Eye (tissue), 1 donor: Measurements from ENCODE around the gene MS4A15.
"Not testable (repeated sequence)": the region's sequence is repeated elsewhere in the genome, so short reads cannot be mapped to it uniquely, and the experiment has no call there.

ENCODE experiments used
- DNase-seq: peaks from one replicate; pipeline ENCODE4 v3.0.0-alpha.2; 2015

Gene MS4A15, protein sequence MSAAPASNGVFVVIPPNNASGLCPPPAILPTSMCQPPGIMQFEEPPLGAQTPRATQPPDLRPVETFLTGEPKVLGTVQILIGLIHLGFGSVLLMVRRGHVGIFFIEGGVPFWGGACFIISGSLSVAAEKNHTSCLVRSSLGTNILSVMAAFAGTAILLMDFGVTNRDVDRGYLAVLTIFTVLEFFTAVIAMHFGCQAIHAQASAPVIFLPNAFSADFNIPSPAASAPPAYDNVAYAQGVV

DNA sequence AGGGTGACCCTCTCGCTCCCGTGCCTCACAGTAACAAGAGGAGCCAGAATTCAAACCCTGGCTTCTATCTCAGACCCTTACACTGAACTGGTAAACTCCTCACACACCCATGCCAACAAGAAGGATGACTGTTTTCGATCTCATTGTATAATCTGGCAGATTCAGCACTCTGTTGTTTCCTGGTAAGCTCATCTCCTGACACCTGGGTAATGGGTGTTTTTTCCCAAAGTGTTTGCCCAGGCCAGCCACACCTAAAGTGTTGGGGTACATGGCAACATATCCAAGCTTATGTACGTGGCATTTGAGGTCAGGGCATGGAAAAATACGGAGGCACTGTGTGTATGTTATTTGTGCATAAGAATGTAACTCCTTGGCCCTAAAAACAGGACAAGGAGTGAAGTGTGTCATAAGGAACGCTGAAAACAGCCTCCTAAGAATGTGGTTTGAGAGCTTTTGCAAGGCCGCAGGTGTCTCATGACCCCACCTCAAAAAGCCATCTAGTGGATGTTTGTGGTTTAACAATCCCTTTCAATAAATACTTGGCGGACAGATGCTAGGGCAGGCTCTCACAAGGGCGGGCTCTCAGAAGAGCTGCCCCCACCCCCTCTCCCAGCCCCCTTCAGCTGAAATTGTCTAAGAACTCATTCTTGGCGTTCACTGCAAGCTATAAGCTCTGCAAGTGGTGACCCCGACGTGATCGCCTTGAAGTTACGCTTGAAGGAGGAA is at the start of gene MS4A15:
MS4A15 (plus strand) TSS at position 561 of the 726 bp plus-strand sequence. CDS start 6,867 bp downstream, outside the sequence.
- DNase-seq = no peak

DNA sequence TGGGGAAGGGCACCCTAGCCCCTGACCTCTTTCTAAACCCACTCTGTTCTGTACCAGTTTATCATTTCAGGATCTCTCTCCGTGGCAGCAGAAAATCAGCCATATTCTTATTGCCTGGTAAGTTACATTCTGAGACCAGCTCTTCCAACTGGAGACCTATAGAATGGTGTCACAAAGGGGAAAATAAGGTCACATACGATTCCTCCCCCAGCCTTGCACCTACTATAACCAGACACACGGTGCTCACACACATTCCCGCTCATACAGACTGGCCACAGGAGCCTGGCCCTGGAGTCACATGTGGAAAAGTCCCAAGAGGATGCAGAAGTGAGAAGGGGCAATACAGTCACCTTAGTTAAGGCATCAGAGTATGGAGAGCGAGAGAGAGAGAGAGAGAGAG is 49.7 kb upstream of the MS4A15 start:
- no peak for DNase-seq

DNA sequence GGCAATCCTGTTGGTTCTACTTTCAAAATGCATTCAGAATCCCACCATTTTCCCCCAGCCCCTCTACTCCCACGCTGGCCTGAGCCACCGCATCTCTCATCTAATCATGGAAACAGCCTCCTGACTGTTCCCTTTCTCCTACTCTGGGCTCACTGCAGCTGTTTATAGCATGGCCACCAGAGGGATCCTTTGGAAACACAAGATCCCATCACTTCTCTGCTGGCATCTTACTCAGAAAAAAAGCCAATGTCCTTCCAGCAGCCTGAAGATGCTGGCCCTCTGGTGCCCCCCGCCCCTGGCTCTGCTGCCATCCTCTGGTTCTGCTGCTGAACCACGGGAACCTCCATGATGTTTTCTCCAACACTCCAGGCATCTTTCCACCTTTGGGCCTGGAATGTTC is 46.2 kb upstream of the MS4A15 start:
- DNase-seq = no peak

DNA sequence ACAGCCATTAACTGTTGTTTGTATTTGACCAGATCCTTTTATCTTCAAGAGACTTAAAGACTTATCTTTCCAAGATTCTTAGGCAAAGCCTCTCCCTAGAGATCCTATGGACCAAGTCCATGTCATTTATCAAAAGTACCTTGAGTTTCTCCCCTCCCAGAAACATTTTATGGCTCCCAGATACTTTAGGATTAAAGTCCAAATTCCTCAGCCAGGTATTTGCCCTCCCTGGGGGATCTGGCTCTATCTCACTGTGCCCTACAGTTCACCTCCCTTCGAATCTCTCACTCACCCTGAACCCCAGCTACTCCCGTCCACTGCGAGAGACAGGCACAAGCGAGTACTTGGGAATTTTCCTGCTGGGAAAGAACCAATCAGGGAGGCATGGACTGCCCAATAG is 45.4 kb upstream of the MS4A15 start:
- no peak for DNase-seq

DNA sequence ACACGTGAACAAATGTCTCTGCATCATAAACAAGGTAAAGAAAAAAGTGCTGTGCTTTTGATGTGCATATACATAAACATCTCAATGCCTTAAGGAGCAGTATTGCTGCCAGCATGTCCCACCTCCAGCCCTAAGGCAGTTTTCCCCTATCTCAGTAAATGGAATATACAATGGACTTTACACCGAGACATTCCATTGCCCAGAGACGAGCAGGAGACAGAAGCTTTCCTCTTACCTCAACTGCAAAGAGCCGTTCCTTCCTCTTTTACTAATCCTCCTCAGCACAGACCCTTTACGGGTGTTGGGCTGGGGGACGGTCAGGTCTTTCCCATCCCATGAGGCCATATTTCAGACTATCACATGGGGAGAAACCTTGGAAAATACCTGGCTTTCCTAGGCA is 43.2 kb upstream of the MS4A15 start:
- not testable (repeated sequence) for DNase-seq

DNA sequence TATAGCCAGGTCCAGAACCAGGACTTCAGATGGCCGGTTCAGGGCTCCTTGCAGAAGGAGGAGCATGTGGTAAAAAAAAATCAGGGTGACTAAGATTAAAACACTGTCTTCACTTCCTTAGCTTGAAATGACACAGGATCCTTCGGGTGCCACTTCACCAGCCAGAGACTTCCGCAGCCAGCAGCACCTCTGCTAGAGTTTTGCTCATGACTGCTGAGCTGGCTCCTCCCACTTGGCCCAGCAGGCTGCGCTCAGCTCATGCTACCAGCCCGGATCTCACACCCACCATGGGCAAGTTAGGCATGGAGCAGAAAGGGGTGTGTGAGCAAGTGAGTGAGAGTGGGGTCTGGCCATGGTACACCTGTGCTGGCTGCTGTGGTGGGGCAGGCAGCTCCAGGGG is 38.7 kb upstream of the MS4A15 start:
- no peak for DNase-seq

DNA sequence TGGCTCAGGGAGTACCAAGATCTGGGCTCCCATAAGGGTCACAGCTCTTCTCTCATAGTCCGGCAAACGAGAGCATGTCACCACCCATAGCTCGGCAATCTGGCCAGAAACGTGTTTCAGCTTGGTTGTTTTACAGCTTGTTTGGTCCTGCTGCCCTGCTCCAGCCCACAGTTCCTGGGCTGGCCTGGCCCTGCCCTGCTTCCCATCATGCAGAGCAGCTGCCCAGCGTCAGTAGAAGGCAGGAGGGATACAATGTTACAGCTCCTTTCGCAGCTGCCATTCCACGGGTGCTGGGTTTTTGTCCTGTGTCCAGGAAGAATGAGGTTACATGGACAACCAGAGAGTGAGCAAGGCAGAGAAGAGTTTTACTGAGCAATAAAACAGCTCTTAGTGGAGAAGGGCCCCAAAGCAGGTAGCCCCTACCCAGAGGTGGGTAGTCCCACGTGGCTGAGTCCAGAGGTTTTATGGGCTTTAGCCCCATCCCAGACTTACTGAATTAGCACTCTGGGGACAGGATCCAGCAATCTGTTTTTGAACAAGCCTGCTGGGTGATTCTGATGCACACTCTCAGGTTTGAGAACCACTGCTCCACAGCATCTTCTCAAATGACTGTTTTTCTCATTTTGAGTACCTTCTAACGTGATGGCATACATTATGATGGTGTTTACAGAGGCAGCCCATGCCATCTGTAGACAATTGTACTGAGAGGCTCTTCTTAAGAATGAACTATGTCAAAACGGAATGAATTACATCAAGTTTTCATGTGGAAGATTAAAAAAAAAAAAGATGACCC is 37.9 kb upstream of the MS4A15 start:
- DNase-seq = no peak

DNA sequence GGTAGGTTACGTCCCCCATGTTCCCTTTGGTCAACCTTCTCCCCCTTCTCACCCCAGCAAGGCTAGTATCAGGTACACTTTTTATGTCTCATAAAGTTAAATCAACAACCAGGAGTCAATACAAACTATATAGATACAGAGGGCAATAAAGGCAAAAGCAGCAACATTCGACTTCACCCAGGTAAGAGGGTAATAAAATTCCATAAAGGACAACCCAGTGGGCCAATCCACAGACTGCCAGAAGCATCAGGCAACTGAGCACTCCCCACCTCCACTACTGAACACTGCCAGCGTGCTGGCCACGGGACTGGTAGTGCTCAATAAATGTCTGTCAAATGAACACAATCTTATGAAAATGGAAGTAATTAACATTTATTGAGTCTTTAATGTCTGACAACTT is 37.3 kb upstream of the MS4A15 start:
- no peak for DNase-seq

DNA sequence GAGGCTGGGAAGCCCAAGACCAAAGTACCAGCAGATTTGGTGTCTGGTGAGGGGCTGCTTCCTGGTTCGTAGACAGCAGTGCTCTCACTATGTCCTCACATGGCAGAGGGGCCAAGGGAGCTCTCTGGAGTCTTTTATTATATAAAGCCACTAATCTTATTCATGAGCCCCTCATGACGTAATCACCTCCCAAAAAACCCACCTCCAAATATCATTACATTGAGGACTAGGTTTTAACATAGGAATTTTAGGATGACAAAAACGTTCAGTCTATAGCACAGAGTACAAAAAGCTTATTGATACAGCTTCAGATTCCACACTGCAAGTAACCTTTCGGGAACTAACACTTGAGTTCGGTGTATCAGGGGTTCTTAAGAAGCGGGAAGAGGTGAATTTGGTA is 36.2 kb upstream of the MS4A15 start:
- DNase-seq = no peak

DNA sequence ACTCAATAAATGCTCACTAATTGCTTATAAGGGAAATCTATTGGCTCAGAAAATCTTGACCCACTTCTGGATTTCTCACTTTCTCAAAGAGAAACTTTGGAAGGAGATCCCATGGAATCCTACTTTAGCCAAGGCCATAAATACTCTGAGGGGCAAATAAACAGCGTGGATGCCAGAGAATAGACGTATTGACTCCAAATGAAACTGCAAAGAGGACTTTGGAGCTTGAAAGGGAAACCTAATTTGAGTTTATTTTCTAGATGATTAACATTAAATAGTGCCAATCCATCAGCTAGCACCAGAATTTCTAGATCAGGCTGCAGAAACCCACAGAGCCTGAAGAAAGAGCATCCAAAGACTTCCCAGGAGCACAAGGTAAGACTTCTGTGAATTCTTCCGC is 32.2 kb upstream of the MS4A15 start, which contains the start of gene MS4A18:
MS4A18 (plus strand) TSS at position 301 of the 400 bp plus-strand sequence.
- DNase-seq = no peak

DNA sequence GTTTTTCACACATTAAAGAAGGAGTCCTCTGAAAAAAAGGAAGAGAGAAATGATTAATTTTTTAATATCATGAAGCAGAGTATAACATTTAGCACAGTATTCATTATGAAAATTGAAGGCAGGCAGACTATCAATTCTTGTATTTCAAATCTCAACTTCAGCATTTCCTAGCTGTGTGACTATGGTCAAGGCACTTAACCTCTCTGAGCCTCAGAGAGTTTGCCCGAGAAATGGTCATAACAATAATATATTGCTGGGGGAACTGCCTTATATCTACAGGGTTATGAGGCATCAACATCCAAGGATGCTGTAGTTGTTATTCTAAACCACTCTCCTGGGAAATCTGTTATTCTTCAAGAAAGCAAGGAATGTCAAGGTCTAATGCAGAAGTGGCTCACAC is 31.1 kb upstream of the MS4A15 start:
- no peak for DNase-seq

DNA sequence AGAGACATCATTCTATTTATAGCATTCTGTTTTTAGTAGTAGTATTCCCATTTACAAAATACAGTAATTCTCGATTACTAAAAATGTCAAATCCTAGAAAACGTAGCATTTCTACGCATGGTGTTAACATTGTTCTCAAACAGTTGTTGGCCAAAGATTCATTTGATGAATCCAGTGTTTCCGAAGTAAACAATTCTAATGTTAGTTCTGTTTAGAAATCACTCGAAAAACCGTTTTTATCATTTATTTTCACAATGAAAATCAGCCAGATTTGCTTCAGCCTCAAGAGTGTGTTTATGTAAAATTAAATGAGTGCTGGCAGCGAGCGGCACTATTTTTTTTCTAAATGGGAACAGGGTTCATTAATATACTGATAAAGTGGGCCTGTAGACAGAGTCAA is 25.1 kb upstream of the MS4A15 start:
- DNase-seq = no peak

DNA sequence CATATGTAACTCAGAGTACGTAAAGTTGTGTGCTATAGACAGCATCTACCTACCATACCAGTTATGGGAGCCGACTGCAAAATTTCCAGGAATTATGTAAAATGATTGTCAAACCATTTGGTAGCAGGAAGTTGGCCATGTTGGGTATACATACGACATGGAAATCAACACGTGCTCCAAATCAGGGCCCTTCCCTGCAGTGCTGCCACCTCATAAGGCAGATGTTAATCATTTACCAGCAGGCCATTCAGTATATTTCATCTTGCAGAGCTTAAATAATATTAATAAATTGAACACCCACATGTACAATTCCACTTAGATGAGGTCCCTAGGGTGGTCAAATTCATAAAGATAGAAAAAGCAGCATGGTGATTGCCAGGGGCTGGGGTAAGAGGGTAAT is 22.4 kb upstream of the MS4A15 start:
- DNase-seq = no peak

DNA sequence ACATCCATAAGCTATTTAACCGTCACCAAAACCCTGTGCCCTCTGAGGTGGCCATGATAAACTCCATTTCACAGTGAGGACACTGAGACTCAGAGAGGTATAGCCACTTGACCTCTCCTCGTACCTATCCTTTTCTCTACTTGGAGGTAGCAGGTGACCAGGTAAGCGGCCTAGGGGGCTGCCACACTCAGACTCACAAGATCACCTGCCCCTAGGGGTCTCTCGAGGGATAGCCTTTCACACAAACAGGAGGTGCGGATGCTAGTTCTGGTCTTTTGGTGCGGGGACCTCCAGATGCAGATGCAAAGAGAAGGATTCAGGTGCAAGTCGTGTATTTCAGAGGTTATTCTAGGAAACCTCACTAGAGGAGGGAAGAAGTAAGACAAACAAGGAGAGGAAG is 17.6 kb upstream of the MS4A15 start:
- DNase-seq = no peak

DNA sequence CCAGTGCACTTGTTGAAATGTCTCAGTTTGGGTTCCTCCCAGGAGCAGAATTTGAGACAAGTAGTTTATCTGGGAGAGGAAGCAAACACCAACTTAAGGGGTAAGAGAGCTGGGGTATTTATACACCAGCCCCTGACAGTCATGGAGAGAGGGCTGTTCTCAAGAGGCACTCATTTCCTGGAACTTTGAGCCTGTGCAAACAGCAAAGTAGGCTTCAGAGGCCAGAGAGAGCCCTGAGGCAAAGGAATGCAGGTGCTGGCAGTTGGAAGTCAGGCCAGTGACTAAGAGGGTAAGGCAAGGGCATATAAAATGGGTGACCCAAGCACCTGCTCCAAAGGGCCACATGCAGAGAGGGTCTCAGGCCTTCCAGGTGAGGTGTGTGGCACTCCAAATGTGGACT is 16.1 kb upstream of the MS4A15 start:
- no peak for DNase-seq

DNA sequence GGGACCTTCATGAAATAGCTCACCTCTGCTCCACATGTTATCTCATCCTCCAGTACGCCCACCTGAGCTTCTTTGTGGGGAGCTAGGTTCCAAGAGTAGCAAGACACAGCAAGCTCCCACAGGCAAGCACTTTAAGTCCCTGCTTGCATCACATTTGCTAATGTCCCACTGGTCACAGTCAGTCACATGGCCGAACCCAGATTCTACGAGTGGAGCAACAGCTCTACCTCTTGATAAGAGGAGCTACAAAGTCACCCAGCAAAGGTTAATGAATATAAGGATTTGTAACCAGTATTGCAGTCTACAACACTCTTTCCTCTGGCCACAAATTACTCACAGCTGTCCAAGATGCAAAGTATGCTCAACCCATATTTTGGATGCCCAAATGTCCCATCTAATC is 15.2 kb upstream of the MS4A15 start:
- no peak for DNase-seq

DNA sequence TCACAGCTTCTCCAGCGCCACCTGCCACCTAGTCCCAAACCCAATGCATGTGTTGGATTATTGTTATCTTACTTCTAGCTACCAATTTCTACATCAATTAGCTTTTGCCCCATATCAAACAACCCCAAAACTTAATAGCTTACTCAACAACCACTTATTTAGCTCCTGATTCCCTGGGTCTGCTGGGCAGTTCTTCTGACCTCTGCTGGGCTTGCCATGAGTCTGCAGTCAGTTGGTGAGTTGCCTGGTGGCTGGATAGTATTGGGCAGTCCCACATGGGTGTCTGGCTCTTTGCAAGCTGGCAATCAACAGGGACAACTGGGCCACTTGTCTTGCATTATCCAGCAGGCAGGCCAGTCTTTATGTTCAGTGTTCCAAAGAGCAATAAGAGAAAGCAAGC is 13.6 kb upstream of the MS4A15 start:
- DNase-seq = no peak

DNA sequence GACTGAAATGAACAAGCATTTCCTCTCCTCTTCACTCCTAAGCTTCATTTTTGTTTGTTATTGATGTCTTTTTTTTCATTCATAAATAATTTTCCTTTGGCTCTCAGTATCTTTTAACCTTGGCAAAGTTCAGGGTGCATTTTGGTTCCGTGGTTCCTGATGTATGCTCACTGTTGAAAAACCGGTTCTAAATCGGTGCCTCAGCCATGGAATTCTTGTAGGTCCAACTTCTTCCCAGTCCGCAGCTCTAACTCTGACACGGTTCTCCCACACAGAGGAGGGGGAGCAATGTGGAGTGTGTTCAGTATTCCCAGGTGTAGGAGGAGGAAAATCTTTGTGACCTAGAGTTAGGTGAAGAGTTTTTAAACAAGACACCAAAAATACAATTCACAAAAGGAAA is 12.6 kb upstream of the MS4A15 start:
- DNase-seq = no peak

DNA sequence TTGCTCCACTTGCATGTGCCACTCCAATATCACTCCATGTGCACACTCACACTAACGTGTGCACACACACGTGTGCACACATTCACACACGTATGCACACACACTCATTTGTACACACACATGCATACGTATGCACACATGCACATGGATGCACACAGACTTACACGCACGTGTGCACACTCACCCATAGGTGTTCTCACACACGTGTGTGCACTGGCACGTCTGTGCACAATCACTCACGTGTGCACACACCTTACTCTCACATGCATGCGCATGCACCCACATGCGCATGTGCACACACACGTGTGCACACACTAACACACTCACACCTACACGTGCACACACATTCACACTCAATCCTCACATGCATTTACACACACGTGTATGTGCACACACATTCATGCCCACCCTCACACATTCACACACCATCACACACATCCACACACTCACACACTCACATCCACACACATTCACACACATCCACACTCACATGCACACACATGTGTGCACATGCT is 9.3 kb upstream of the MS4A15 start:
- no peak for DNase-seq

DNA sequence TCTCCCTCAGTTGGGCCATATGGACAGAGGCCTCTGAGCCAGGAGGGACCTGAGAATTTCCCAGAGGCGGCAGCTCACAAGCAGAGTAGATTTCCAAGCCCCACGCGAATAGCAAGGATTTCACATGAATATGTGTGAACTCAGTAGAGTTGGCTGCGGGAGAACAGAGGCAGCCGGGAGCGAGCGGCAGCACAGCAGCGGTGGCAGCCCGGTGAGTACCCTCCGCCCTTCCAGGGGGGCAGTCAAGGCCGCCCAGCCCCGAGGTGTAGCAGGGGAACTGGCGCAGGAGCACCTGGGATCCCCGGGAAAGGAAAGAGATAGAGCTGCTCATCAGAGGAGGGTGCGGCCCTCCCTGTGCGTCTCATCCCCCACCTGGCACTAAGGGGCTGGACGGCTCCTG is 8.4 kb upstream of the MS4A15 start:
- no peak for DNase-seq

DNA sequence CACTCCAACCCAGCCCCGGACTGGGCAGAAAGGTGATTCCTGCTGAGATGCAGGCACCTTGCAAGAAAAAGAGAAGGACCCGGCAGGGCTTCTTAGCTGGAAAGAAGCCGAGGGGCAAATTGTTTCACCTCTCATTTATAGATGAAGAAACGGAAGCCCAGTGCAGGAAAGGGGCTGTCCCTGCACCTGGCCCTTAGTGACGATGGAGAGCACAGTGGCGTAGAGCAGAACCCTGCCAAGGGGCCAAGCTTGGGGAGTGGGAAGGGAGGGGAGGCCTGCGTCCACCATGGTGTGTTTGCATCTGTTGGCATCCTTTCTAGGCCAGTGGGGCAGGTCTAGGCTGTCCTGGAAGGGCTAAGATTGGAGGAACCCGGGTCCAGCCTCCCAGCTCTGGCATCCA is 7.8 kb upstream of the MS4A15 start:
- no peak for DNase-seq

DNA sequence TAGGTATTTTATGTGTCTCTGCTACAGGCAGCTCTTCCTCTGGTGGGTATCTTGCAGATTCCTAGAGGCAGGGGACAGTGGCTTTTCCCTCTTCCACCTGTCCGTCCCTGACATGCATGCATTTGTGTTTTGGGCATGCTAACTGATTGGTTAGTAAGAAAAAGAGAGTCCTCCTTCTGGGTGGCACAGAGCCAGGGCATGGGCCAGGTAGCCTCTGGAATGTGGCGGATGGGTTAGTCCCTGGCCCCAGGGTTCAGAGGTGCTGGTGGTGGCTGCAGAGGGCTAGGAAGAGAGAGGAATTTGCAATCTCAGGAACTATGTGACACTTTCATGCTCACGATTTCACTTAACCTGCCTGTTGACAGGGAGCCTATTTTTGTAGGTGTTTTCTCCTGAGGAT is 5.8 kb upstream of the MS4A15 start:
- no peak for DNase-seq

DNA sequence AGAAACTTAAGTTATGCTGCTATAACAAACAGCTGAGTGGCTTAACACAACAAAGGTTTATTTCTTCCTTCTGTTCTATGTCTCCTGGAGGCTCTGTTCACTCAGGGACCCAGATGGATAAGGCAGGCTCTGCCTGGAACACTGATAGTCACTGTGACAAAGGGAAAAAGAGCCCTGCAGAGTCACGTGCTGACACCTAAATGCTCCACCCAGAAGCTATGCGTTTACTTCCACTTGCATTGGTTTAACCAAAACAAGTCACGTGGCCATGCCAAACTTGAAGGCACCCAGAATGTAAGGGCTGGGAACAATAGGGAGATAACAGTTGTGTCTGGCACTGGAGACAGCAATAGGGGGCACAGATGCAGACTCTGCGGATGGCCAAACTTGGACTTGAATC is 3.4 kb upstream of the MS4A15 start:
- no peak for DNase-seq

DNA sequence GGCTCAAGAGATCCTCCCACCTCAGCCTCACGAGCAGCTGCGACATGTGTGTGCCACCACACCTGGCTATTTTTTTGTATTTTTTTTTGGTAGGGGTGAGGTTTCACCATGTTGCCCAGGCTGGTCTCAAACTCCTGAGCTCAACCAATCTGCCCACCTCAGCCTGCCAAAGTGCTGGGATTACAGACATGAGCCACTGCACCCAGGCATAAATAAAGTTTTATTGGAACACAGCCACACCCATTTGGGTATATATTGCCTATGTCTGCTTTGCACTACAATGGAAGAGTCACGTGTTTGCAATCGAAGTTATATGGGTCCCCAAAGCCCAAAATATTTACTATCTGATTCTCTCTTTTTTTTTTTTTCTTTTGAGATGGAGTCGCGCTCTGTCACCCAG is 1.8 kb upstream of the MS4A15 start:
- no peak for DNase-seq
